Skeletal muscle cell (primary cell): ENCODE results near the gene COL4A2.
A peak's percentile ranks its signal among the peaks of the same experiment; 100 is the strongest.

Source experiments
- DNase-seq: peaks from one replicate; pipeline ENCODE4 v3.0.0-alpha.2; 2010; ENCODE audit warnings: low read depth
- H3K4me3 ChIP-seq: 2 replicates; pipeline ENCODE4 v1.5.1; 2011; ENCODE audit warnings: low read depth, mild to moderate bottlenecking, control low read depth, low read length, moderate library complexity

The COL4A2 gene

DNA sequence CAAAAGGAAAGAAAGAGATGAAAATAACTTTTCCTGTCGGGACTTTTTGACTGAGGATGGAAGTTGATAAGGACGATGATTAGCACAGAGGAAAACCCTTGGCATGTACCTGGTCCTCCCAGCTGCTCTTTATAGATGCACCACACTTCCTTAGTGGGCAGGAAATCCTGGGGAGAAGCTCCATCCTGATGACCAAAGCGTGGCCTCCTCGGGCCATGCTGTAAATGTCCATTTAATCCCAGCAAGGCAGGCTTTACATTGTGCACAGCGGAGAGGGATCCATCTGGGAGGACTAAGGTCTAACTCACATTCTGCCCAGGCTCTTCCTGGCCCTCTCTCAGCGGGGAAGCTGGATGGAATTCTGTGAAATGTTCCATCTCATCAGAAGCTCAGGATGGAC lies 113.5 kb downstream of the COL4A2 start:
- H3K4me3 ChIP-seq = no peak overlapping the region
- DNase-seq = no peak

DNA sequence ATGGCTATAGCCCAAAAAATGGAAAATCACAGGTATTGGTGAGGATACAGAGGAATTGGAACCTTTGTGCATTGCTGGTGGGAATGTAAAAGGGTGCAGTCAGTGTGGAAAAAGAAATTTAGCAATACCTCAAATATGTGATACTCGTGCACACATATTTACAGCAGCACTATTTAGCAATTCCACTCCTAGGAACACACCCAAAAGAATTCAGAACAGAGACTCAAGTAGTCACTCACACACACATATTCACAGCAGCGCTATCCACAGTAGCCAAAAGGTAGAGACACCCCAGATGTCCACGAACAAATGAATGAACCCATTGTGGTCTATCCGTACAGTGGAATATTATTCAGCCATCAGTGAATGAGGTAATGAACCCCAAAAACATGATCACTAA lies 114.0 kb downstream of the COL4A2 start:
- no peak for DNase-seq
- no peak overlapping the region for H3K4me3 ChIP-seq

DNA sequence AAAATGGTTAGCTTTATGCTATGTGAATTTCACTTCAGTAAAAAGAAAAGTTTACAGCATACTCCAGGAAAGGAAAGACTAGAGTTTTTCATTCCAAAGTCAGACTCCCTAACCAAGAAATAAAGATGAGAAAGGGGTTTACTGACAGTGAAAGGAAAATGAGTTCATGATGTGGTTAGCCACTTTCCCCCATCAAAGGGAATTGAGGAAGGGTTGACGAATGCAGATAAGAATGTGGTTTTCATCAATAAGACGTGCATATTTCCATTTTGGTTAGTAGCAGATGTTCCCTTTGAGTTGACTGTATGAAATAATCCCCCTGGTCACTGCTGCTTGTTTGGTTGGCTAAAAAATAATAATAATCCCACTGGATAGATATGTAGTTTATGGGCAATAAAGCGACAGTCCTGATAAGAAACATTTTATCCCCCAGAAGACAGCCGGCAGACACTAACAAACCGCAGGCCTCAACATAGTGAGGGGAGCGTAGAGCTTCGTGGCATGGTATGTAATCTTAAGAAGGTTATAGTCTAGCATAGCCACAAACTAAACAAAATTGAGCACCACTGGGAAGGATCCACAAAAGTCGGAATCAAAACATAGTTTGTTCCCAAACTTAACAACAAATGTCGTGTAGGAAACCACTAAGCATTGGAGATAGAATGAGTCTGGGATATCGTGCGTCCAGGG lies 114.8 kb downstream of the COL4A2 start:
- no peak overlapping the region for H3K4me3 ChIP-seq
- peak; percentile 48 for DNase-seq

- H3K4me3 ChIP-seq = no peak overlapping the region
- DNase-seq = no peak
These were observed 116.0 kb downstream of the COL4A2 start for GRCh38 chr13:110422913-110423688.

- H3K4me3 ChIP-seq = no peak overlapping the region
- DNase-seq = no peak
These were observed 116.7 kb downstream of the COL4A2 start for GRCh38 chr13:110423689-110424302.

- H3K4me3 ChIP-seq = no peak overlapping the region
- no peak for DNase-seq
These were observed 117.7 kb downstream of the COL4A2 start for GRCh38 chr13:110424569-110425443.

- H3K4me3 ChIP-seq = no peak overlapping the region
- no peak for DNase-seq
These were observed 118.3 kb downstream of the COL4A2 start for GRCh38 chr13:110425444-110425780.

DNA sequence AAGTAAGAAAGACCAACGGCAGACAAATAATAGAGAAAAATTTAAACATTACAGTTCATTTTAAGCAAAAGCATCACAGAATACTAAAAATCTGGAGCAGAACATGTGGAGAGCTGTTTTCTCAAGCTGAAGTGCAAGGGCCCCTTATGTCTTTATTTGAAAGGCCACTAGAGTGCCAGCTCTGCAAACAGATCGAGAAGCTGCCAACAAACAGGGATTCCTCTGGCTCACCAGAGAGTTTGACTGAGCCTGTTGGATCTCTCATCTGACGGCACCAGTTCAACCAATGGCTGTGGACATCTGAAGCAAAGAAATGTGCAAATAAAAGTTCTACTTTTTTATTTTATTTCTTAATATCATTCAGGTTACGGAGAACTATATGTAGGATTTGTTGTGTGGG lies 119.7 kb downstream of the COL4A2 start:
- DNase-seq = no peak
- H3K4me3 ChIP-seq = no peak overlapping the region

DNA sequence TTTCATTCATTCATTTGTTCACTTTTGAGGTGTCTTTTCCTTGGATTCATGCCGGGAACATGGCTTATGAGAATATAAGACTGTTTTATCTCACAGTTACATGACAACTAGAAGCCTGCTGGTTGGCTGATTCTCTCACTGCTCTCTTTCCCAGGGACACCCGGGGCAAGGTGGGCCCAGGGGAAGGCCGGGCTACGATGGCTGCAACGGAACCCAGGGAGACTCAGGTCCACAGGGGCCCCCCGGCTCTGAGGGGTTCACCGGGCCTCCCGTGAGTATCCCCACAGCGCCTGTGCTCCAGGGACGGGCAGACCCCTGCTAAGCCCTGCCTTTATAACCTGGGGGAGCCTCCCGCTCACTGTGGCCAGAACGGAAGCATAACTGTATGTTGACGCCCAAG lies 121.2 kb downstream of the COL4A2 start:
- no peak overlapping the region for H3K4me3 ChIP-seq
- no peak for DNase-seq

DNA sequence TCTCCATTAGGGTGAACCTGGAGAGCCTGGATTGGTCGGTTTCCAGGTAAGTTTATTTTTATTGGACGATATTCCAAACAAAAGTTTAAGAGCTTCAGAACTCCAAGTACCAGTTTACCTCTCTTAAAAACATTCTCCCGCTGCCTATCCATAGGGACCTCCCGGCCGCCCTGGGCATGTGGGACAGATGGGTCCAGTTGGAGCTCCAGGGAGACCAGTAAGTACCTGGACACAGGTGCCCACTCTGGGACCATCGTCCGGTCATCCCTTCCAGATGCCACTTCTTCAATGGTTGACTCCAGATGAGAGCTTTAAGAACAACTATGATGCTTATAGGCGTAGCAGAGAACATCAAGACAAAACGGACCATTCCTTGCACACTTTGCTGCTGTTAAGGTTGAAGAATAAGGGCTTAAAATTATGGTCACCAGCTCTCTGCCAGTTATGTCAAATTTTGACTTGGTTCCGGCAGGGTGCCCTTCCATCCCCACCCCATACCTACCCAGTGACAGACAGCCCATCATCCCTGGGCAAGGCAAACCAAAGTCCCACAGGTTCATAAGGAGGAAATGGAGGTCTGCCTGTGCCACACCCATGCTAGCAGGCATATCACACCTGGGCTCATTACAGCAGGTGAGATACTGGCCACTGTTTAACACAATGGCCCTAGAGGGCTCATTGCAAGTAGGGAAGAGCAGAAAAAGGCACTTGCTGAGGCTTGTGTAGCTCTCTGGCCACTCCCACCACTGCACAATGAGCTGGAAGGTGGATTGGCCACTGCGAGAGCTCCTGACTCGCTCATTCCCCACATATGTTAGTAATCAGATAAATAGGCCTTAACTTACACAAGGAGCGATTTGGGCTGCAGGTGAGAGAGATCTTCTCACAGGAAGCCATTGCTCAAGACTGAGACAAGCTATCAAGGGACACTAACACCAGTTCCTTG lies 123.6 kb downstream of the COL4A2 start:
- H3K4me3 ChIP-seq = no peak overlapping the region
- DNase-seq = no peak

GRCh38 chr13:110431425-110432294 lies 124.6 kb downstream of the COL4A2 start:
- no peak for DNase-seq
- no peak overlapping the region for H3K4me3 ChIP-seq

DNA sequence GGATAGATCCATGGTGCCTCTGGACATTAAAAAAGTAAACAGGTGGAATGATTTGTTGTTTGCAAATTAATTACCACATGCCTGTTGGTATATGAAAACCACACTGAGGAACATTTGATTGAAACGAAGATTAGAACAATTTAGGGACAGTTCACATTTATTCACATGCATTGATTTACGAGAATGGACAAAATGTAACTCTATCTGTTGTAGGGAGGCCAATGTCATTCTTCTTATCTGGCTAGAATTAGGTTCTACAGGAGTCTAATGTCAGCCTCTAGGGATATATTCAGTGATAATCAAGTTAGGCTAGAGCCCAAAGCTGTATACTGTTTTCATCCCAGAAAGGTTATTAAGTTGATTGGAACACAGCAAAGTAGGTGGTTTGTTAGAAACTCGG lies 125.4 kb downstream of the COL4A2 start:
- DNase-seq = no peak
- H3K4me3 ChIP-seq = no peak overlapping the region

GRCh38 chr13:110433014-110433413 lies 125.9 kb downstream of the COL4A2 start:
- DNase-seq = no peak

DNA sequence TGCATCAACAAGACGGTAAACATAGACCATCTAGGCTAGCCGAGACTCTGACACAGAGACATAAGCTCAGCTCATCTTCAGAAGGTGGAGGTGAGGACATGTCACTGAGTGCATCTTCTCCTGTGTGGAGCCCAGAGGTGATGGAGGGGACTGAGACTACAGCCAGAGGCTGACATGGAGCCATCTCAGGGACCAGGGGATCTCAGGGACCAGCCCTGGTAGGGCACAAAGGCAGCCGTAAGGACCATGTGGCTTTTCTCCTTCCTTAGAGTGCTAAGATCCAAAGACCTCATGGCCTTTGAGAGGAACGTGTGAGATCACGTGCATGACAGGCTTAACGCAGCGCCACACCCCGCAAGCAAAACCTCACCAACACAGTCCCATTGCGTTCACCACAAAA lies 127.5 kb downstream of the COL4A2 start:
- no peak overlapping the region for H3K4me3 ChIP-seq
- no peak for DNase-seq

More at GRCh38 chr13:110433014-110433413, 125.9 kb downstream of the COL4A2 start:
- no peak overlapping the region for H3K4me3 ChIP-seq

DNA sequence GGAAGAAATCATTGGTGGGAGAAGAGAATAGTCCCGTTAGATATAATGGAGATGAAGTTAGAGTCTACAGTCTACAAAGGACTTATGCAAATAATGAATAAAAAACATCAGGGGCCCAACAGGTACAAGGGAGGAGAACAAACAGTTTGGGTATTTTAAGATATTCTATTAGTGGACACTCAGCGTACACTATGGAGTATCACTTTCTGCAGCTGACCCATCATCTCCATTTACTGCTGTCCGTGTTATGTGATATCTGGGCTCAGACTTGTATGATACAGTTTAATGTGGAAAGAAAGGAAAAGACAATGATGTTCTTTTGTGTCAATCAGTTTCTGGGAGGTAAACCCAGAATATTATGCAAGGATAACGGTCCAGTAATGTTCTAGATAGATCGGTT lies 128.2 kb downstream of the COL4A2 start:
- no peak overlapping the region for H3K4me3 ChIP-seq

GRCh38 chr13:110436276-110436675 lies 129.2 kb downstream of the COL4A2 start:
- H3K4me3 ChIP-seq = no peak overlapping the region
- no peak for DNase-seq

More for the DNA sequence above, 128.2 kb downstream of the COL4A2 start:
- DNase-seq = no peak

DNA sequence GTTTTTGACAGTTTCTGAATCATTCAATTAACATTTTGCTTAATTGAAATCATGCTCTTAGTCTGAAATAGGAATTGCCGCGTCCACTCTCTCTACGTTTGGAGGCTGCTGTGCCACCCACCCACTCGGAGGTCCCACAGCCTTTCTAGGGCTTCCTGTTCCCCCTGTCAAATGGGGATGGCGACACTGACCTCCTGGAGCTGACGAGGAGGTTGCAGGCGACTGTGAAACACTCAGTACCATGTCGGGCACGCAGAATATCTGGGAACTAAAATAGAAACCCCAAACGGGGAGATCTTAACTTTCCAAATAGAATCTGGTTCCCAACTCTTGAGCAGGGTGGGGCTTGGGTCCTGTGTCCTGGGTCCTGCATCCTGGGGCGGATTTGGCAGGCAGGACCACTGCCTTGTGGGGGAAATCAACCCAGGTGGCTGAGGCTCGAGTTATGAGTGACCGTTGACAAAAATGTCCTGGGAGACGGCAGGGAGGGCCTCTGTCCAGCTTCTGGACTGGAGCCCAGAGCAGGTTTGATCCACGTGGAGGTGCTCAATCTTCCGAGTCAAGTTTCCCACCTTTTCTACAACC lies 129.8 kb downstream of the COL4A2 start:
- H3K4me3 ChIP-seq = no peak overlapping the region
- no peak for DNase-seq

DNA sequence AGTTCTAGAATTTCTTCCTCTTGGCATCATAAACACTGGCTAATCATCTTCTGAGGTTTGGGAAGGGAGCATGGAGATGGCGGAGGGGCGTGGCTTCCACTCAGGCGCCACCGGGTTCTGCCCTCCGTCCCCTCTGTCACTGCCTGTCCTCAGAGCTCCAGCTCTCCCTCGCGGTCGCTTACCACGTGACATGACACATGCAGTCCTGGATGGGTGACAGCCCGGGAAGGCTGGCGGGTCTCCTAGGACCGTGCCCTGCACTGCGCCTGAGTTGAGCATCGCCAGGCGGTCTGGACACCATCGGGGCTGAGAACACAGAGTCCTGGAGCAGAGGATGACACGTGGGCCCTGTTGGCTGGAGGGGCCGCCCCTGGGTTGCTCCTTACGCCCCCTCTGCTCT lies 131.1 kb downstream of the COL4A2 start:
- no peak overlapping the region for H3K4me3 ChIP-seq

More for the DNA sequence above, 131.1 kb downstream of the COL4A2 start:
- DNase-seq = no peak
